Right atrium auricular region (tissue), 2 donors: ENCODE results near the gene NQO1. TPM values are rescaled to one million over a fixed set of nuclear protein-coding genes. Genes with fewer than 3 reads are reported as not detected.

Experiments used
- DNase-seq: peaks from one replicate; pipeline ENCODE4 v3.0.0-alpha.2; 2019; ENCODE audit warnings: low spot score
- H3K27ac ChIP-seq, 2 donors: fragments of 200-600 bp; sonication (generic); 1 replicate in 1 of 2; 2 replicates in 1 of 2; pipeline ENCODE4 v1.5.1; 2016 to 2019
- H3K27me3 ChIP-seq, 2 donors: fragments of 200-600 bp; sonication (generic); one replicate each; pipeline versions ENCODE4 v1.5.1 to v1.6.0; 2017 to 2019
- H3K36me3 ChIP-seq: fragments of 200-600 bp; sonication (generic); one replicate; pipeline ENCODE4 v1.5.1; 2016
- H3K4me1 ChIP-seq, 2 donors: fragments of 200-600 bp; sonication (generic); one replicate each; pipeline versions ENCODE4 v1.5.1 to v1.6.0; 2017 to 2019
- H3K4me3 ChIP-seq, 2 donors: fragments of 200-600 bp; sonication (generic); 1 replicate in 1 of 2; 2 replicates in 1 of 2; pipeline ENCODE4 v1.5.1; 2017 to 2019; ENCODE audit warnings: mild to moderate bottlenecking in 1 of 2, moderate library complexity in 1 of 2
- H3K9me3 ChIP-seq, 2 donors: fragments of 200-600 bp; sonication (generic); one replicate each; pipeline ENCODE4 v1.5.1; 2019
- CTCF ChIP-seq, 2 donors: fragments of 200-600 bp; sonication (generic); IDR thresholded peaks; one replicate each; pipeline ENCODE4 v1.5.1; 2019; ENCODE audit warnings: antibody characterized with exemption in 2 of 2
- total RNA-seq, 2 donors: library from RNA; depleted of rRNA; stranded (reverse); fragments of >200 nt; gene quantifications; one replicate each; pipeline ENCODE4 v1.1.0, GENCODE V29; 2016

The NQO1 gene
- total RNA-seq, 2 donors from 2014 or later, result 41.8 to 62.9 TPM

- TF ChIP-seq CTCF (IDR thresholded peaks at IDR 0.05), result no peak
- Histone ChIP-seq H3K4me3 (no peak overlapping the region), H3K4me1 (peaks cover 0 to 5% of the 10 kb centered on the region in 2 donors), H3K27me3 (no peaks in the 10 kb centered on the region), H3K9me3 (no peaks in the 10 kb centered on the region), H3K36me3 (peaks cover 4% of the 10 kb centered on the region), H3K27ac (no peak overlapping the region)
- DNase-seq, result no peak
These were observed 19.4 kb downstream of the NQO1 start for GRCh38 chr16:69706975-69707340.

- Histone ChIP-seq H3K36me3 (no peaks in the 10 kb centered on the region), H3K27ac (no peak overlapping the region), H3K4me3 (no peak overlapping the region), H3K9me3 (no peaks in the 10 kb centered on the region), H3K27me3 (no peaks in the 10 kb centered on the region), H3K4me1 (peaks cover 0 to 5% of the 10 kb centered on the region in 2 donors)
- DNase-seq, result no peak
- no peak for TF ChIP-seq CTCF (IDR thresholded peaks at IDR 0.05)
These were observed 19.9 kb downstream of the NQO1 start for GRCh38 chr16:69706256-69706974.

- TF ChIP-seq CTCF (IDR thresholded peaks at IDR 0.05), result no peak
- no peak for DNase-seq
- Histone ChIP-seq H3K36me3 (no peaks in the 10 kb centered on the region), H3K27me3 (no peaks in the 10 kb centered on the region), H3K9me3 (no peaks in the 10 kb centered on the region), H3K4me1 (no peaks in the 10 kb centered on the region), H3K4me3 (no peak overlapping the region), H3K27ac (no peak overlapping the region)
These were observed 22.7 kb downstream of the NQO1 start for GRCh38 chr16:69703638-69704037.

GRCh38 chr16:69701866-69702265, 24.5 kb downstream of the NQO1 start:
- H3K4me3 ChIP-seq, result no peak overlapping the region
- no peaks in the 10 kb centered on the region for H3K4me1 ChIP-seq
- H3K27ac ChIP-seq, result no peak overlapping the region
- no peaks in the 10 kb centered on the region for H3K27me3 ChIP-seq
- no peak for TF ChIP-seq CTCF (IDR thresholded peaks at IDR 0.05)
- no peaks in the 10 kb centered on the region for H3K9me3 ChIP-seq
- DNase-seq, result no peak
- no peaks in the 10 kb centered on the region for H3K36me3 ChIP-seq

GRCh38 chr16:69701452-69701851, 24.9 kb downstream of the NQO1 start:
- Histone ChIP-seq H3K9me3 (no peaks in the 10 kb centered on the region), H3K36me3 (peaks cover 1% of the 10 kb centered on the region), H3K27me3 (no peaks in the 10 kb centered on the region), H3K4me3 (no peak overlapping the region), H3K27ac (no peak overlapping the region), H3K4me1 (no peaks in the 10 kb centered on the region)
- no peak for DNase-seq
- no peak for TF ChIP-seq CTCF (IDR thresholded peaks at IDR 0.05)

GRCh38 chr16:69699915-69700314, 26.4 kb downstream of the NQO1 start:
- no peak for DNase-seq
- no peak overlapping the region for H3K4me3 ChIP-seq
- H3K4me1 ChIP-seq, result no peaks in the 10 kb centered on the region
- no peak overlapping the region for H3K27ac ChIP-seq
- H3K9me3 ChIP-seq, result no peaks in the 10 kb centered on the region
- no peak for TF ChIP-seq CTCF (IDR thresholded peaks at IDR 0.05)
- H3K27me3 ChIP-seq, result no peaks in the 10 kb centered on the region
- peaks cover 17% of the 10 kb centered on the region for H3K36me3 ChIP-seq
